Karpas-422 (cell line): ENCODE data around the gene CD72. TPM values are rescaled to one million over a fixed set of nuclear protein-coding genes. Genes with fewer than 3 reads are reported as not detected.
A peak's percentile ranks its signal among the peaks of the same experiment; 100 is the strongest.
"Not testable (repeated sequence)": the region's sequence is repeated elsewhere in the genome, so short reads cannot be mapped to it uniquely, and the experiment has no call there.

Experiments used
- DNase-seq: peaks from one replicate; pipeline ENCODE4 v3.0.0-alpha.2; 2015
- H2AFZ ChIP-seq: fragments of 200-600 bp; sonication (generic); 2 replicates; pipeline ENCODE4 v1.6.1; 2014; ENCODE audit warnings: antibody characterized with exemption, low read length, mixed read lengths
- H3K27ac ChIP-seq: fragments of 200-600 bp; sonication (generic); 2 replicates; pipeline ENCODE4 v1.5.1; 2014; ENCODE audit warnings: mild to moderate bottlenecking, low read length, moderate library complexity
- H3K27me3 ChIP-seq: fragments of 200-600 bp; sonication (generic); 2 replicates; pipeline ENCODE4 v1.6.1; 2014; ENCODE audit warnings: low read length, mixed read lengths
- H3K36me3 ChIP-seq: fragments of 200-600 bp; sonication (generic); 2 replicates; pipeline ENCODE4 v1.6.1; 2014; ENCODE audit warnings: low read length, mixed read lengths; ENCODE audit not compliant: insufficient read depth
- H3K4me1 ChIP-seq: fragments of 200-600 bp; sonication (generic); 2 replicates; pipeline ENCODE4 v1.6.1; 2014; ENCODE audit warnings: mild to moderate bottlenecking, low read length, mixed read lengths
- H3K4me2 ChIP-seq: fragments of 200-600 bp; sonication (generic); 2 replicates; pipeline ENCODE4 v1.6.1; 2014; ENCODE audit warnings: low read length, low read depth, mild to moderate bottlenecking; ENCODE audit not compliant: poor library complexity, severe bottlenecking
- H3K4me3 ChIP-seq: fragments of 200-600 bp; sonication (generic); 2 replicates; pipeline ENCODE4 v1.5.1; 2014; ENCODE audit warnings: mild to moderate bottlenecking, antibody characterized with exemption, low read length, mixed read lengths
- H3K79me2 ChIP-seq: fragments of 200-600 bp; sonication (generic); 2 replicates; pipeline ENCODE4 v1.6.1; 2014; ENCODE audit warnings: mild to moderate bottlenecking, low read length, mixed read lengths
- H3K9ac ChIP-seq: fragments of 200-600 bp; sonication (generic); 2 replicates; pipeline ENCODE4 v1.6.0; 2014; ENCODE audit warnings: low read length
- H3K9me2 ChIP-seq: fragments of 200-600 bp; sonication (generic), shearing (Covaris generic); replicated peaks from 2 replicates; pipeline ENCODE4 v1.6.0; 2014; ENCODE audit warnings: mild to moderate bottlenecking, low read length, moderate library complexity; ENCODE audit not compliant: insufficient read depth
- H3K9me3 ChIP-seq: fragments of 300-700, 200-600 bp; sonication (generic); 2 replicates; pipeline ENCODE4 v1.6.1; 2014; ENCODE audit warnings: low read length, mixed read lengths
- H4K20me1 ChIP-seq: fragments of 200-600 bp; sonication (generic); 2 replicates; pipeline ENCODE4 v1.6.1; 2014; ENCODE audit warnings: mild to moderate bottlenecking, antibody characterized with exemption, low read length, low read depth; ENCODE audit not compliant: insufficient read depth
- total RNA-seq: library from RNA; depleted of rRNA; stranded (reverse); fragments of >200 nt; shearing (Covaris generic); gene quantifications from 2 replicates; pipeline ENCODE4 v1.2.3, GENCODE V29; 2014; ENCODE audit warnings: low replicate concordance

CD72 gene
- total RNA-seq, 1 experiment from 2014 or later = 7.8 TPM

GRCh38 chr9:35583521-35583920 is 34.7 kb downstream of the CD72 start:
- not testable (repeated sequence) for H3K4me2 ChIP-seq, H3K4me3 ChIP-seq, H3K27me3 ChIP-seq, H3K79me2 ChIP-seq, H3K4me1 ChIP-seq, H3K9me3 ChIP-seq, H3K36me3 ChIP-seq, H3K27ac ChIP-seq, DNase-seq, H2AFZ ChIP-seq, H4K20me1 ChIP-seq, H3K9ac ChIP-seq, H3K9me2 ChIP-seq

- H3K27ac ChIP-seq, DNase-seq, H3K79me2 ChIP-seq, H3K4me2 ChIP-seq, H3K9me2 ChIP-seq, H3K9ac ChIP-seq, H2AFZ ChIP-seq, H4K20me1 ChIP-seq, H3K36me3 ChIP-seq, H3K4me1 ChIP-seq, H3K4me3 ChIP-seq, H3K9me3 ChIP-seq, H3K27me3 ChIP-seq: not testable (repeated sequence)
Observed at GRCh38 chr9:35579659-35580227, 38.5 kb downstream of the CD72 start.

GRCh38 chr9:35579130-35579529 is 39.1 kb downstream of the CD72 start:
- Histone ChIP-seq H3K4me2 (no peak overlapping the region), H3K9me3 (no peaks in the 10 kb centered on the region), H2AFZ (no peak overlapping the region), H3K9ac (no peak overlapping the region), H4K20me1 (no peaks in the 10 kb centered on the region), H3K27ac (no peak overlapping the region), H3K4me1 (no peaks in the 10 kb centered on the region), H3K4me3 (no peak overlapping the region), H3K27me3 (no peaks in the 10 kb centered on the region), H3K79me2 (no peaks in the 10 kb centered on the region), H3K36me3 (no peaks in the 10 kb centered on the region), H3K9me2 (no peaks in the 10 kb centered on the region)
- DNase-seq = no peak

GRCh38 chr9:35577486-35577885 is 40.7 kb downstream of the CD72 start:
- Histone ChIP-seq H3K4me3 (no peak overlapping the region), H3K27ac (no peak overlapping the region), H3K9me3 (no peaks in the 10 kb centered on the region), H3K9me2 (no peaks in the 10 kb centered on the region), H3K27me3 (no peaks in the 10 kb centered on the region), H4K20me1 (no peaks in the 10 kb centered on the region), H3K36me3 (no peaks in the 10 kb centered on the region), H3K9ac (no peak overlapping the region), H2AFZ (no peak overlapping the region), H3K4me2 (no peak overlapping the region), H3K4me1 (no peaks in the 10 kb centered on the region), H3K79me2 (no peaks in the 10 kb centered on the region)
- DNase-seq = no peak

GRCh38 chr9:35575478-35575877 is 42.7 kb downstream of the CD72 start:
- H3K9me2 ChIP-seq = no peaks in the 10 kb centered on the region
- H3K9ac ChIP-seq = no peak overlapping the region
- H3K27me3 ChIP-seq = no peaks in the 10 kb centered on the region
- no peak overlapping the region for H3K4me3 ChIP-seq
- no peak overlapping the region for H3K4me2 ChIP-seq
- H3K79me2 ChIP-seq = no peaks in the 10 kb centered on the region
- no peaks in the 10 kb centered on the region for H3K4me1 ChIP-seq
- no peaks in the 10 kb centered on the region for H4K20me1 ChIP-seq
- no peaks in the 10 kb centered on the region for H3K36me3 ChIP-seq
- H3K9me3 ChIP-seq = no peaks in the 10 kb centered on the region
- H3K27ac ChIP-seq = no peak overlapping the region
- DNase-seq = no peak
- H2AFZ ChIP-seq = no peak overlapping the region

GRCh38 chr9:35574578-35575122 is 43.6 kb downstream of the CD72 start:
- Histone ChIP-seq H4K20me1 (no peaks in the 10 kb centered on the region), H2AFZ (no peak overlapping the region), H3K9ac (no peak overlapping the region), H3K27ac (no peak overlapping the region), H3K9me3 (no peaks in the 10 kb centered on the region), H3K79me2 (no peaks in the 10 kb centered on the region), H3K36me3 (no peaks in the 10 kb centered on the region), H3K4me2 (no peak overlapping the region), H3K9me2 (no peaks in the 10 kb centered on the region), H3K4me1 (no peaks in the 10 kb centered on the region), H3K27me3 (no peaks in the 10 kb centered on the region), H3K4me3 (no peak overlapping the region)
- peak; percentile 50 for DNase-seq

GRCh38 chr9:35570709-35571504 is 47.3 kb downstream of the CD72 start:
- no peak for DNase-seq
- H3K4me2 ChIP-seq = no peak overlapping the region
- no peaks in the 10 kb centered on the region for H3K79me2 ChIP-seq
- H3K27ac ChIP-seq = no peak overlapping the region
- no peaks in the 10 kb centered on the region for H3K9me2 ChIP-seq
- H3K9me3 ChIP-seq = no peaks in the 10 kb centered on the region
- no peak overlapping the region for H3K9ac ChIP-seq
- no peak overlapping the region for H3K4me3 ChIP-seq
- H3K27me3 ChIP-seq = no peaks in the 10 kb centered on the region
- no peaks in the 10 kb centered on the region for H3K36me3 ChIP-seq
- H2AFZ ChIP-seq = no peak overlapping the region
- H3K4me1 ChIP-seq = no peaks in the 10 kb centered on the region
- no peaks in the 10 kb centered on the region for H4K20me1 ChIP-seq

DNA sequence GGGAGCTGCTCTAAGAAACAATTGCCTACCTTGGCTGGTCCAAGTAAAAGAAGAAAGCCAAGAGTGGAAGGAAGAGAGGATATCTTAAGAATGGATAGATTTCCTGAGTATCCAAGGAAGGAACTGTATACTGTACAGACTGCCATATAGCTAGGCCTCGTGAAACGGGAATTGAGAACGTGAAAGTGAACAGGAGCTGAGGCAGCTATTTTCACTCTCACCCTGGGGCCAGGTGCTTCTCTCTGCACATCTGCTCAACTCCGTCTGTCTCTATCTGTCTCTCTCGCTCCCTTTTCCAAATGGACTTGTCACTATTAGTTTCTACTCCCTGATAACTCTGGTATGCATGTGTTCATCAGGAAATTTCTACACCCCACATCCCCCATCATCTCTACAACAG is 49.0 kb downstream of the CD72 start:
- H3K4me3 ChIP-seq = no peak overlapping the region
- H3K27me3 ChIP-seq = no peaks in the 10 kb centered on the region
- no peak overlapping the region for H3K27ac ChIP-seq
- no peaks in the 10 kb centered on the region for H3K9me3 ChIP-seq
- no peak for DNase-seq
- H4K20me1 ChIP-seq = no peaks in the 10 kb centered on the region
- H3K9me2 ChIP-seq = no peaks in the 10 kb centered on the region
- H3K9ac ChIP-seq = no peak overlapping the region
- H3K4me2 ChIP-seq = no peak overlapping the region
- no peaks in the 10 kb centered on the region for H3K4me1 ChIP-seq
- no peaks in the 10 kb centered on the region for H3K36me3 ChIP-seq
- no peaks in the 10 kb centered on the region for H3K79me2 ChIP-seq
- H2AFZ ChIP-seq = no peak overlapping the region
